Endothelial cell of umbilical vein (primary cell): ENCODE measurements around the gene YBX3. TPM values are rescaled to one million over a fixed set of nuclear protein-coding genes. Genes with fewer than 3 reads are reported as not detected.

Source experiments
- BruUV-seq: library from RNA; stranded (reverse); fragments of 400-500 nt; replicated peaks from 2 replicates; lab custom pipeline; 2021; lab: Mats Ljungman, UMichigan
- CTCF ChIA-PET: fragments of 300-600, 350-600 bp; sonication (Branson Sonifier 250); formaldehyde crosslinking; loops from one replicate; lab custom pipeline; 2021; ENCODE audit warnings: antibody characterized with exemption, inconsistent platforms; lab: Charles Lee
- POLR2A ChIA-PET: fragments of 300-600, 350-600 bp; sonication (Branson Sonifier 250); formaldehyde crosslinking; loops from one replicate; lab custom pipeline; 2021; ENCODE audit warnings: antibody characterized with exemption, inconsistent platforms; lab: Charles Lee
- DNase-seq: peaks from one replicate; pipeline ENCODE4 v3.0.0-alpha.2; 2011; ENCODE audit warnings: low read depth, low spot score
- FAIRE-seq: peaks from 2 replicates; lab custom pipeline; 2011; peaks lifted over from hg19 to GRCh38; lab: Jason Lieb, UNC
- H2AFZ ChIP-seq: 2 replicates; pipeline ENCODE4 v1.6.0; 2012; ENCODE audit warnings: low read depth, low read length, control low read depth, inconsistent platforms
- H3K27ac ChIP-seq: 2 replicates; pipeline ENCODE4 v1.5.1; 2011; ENCODE audit warnings: low read depth, mild to moderate bottlenecking, control low read depth, low read length, moderate library complexity; ENCODE audit not compliant: insufficient read depth
- H3K27me3 ChIP-seq, 2 experiments: 2 replicates each; pipeline versions ENCODE4 v1.6.0 to v1.6.1; 2011; ENCODE audit warnings: low read length in 2 of 2, mixed read lengths in 1 of 2; ENCODE audit not compliant: control insufficient read depth in 2 of 2, insufficient read depth in 2 of 2
- H3K36me3 ChIP-seq, 2 experiments: 2 replicates in 1 of 2; 3 replicates in 1 of 2; pipeline ENCODE4 v1.5.1; 2011; ENCODE audit warnings: low read length in 2 of 2, mild to moderate bottlenecking in 1 of 2, moderate library complexity in 1 of 2; ENCODE audit not compliant: control insufficient read depth in 2 of 2, insufficient read depth in 2 of 2; ENCODE audit errors: extremely low read depth in 1 of 2
- H3K4me1 ChIP-seq: 3 replicates; pipeline ENCODE4 v1.5.1; 2011; ENCODE audit warnings: mild to moderate bottlenecking, low read length; ENCODE audit not compliant: control insufficient read depth, insufficient read depth; ENCODE audit errors: extremely low read depth
- H3K4me2 ChIP-seq: 2 replicates; pipeline ENCODE4 v1.6.1; 2011; ENCODE audit warnings: low read length, control low read depth, mixed read lengths; ENCODE audit not compliant: insufficient read depth
- H3K4me3 ChIP-seq, 3 experiments: fragments of 200-600 bp in 1 of 3; sonication (generic), shearing (Covaris generic) in 1 of 3; replicated peaks in 1 of 3; 2 replicates each; pipeline ENCODE4 v1.5.1; 2011 to 2016; ENCODE audit warnings: control low read depth in 3 of 3, low read length in 3 of 3, mild to moderate bottlenecking in 2 of 3, inconsistent platforms in 1 of 3, low read depth in 1 of 3, moderate library complexity in 1 of 3; ENCODE audit not compliant: insufficient read depth in 1 of 3
- H3K79me2 ChIP-seq: 2 replicates; pipeline ENCODE4 v1.6.0; 2012; ENCODE audit warnings: low read length, inconsistent platforms; ENCODE audit not compliant: control insufficient read depth, insufficient read depth
- H3K9ac ChIP-seq: replicated peaks from 2 replicates; pipeline ENCODE3; 2011; ENCODE audit warnings: low read length, control low read depth; ENCODE audit not compliant: insufficient read depth; ENCODE audit errors: extremely low read depth
- H3K9me1 ChIP-seq: replicated peaks from 3 replicates; pipeline ENCODE4 v1.6.0; 2011; ENCODE audit warnings: mild to moderate bottlenecking, low read length; ENCODE audit not compliant: control insufficient read depth, insufficient read depth; ENCODE audit errors: extremely low read depth
- H3K9me3 ChIP-seq: replicated peaks from 2 replicates; pipeline ENCODE4 v1.5.1; 2012; ENCODE audit warnings: low read length, inconsistent platforms; ENCODE audit not compliant: control insufficient read depth, insufficient read depth
- H4K20me1 ChIP-seq: replicated peaks from 2 replicates; pipeline ENCODE3; 2011; ENCODE audit warnings: mild to moderate bottlenecking, low read length; ENCODE audit not compliant: control insufficient read depth, insufficient read depth; ENCODE audit errors: extremely low read depth
- FOS ChIP-seq: IDR thresholded peaks from 2 replicates; pipeline ENCODE4 v1.6.1; 2011; ENCODE audit warnings: mild to moderate bottlenecking, low read length, moderate library complexity, borderline replicate concordance; ENCODE audit not compliant: insufficient read depth
- GATA2 ChIP-seq: IDR thresholded peaks from 2 replicates; pipeline ENCODE4 v1.7.0; 2011; ENCODE audit warnings: low read depth, mild to moderate bottlenecking, moderate library complexity, mixed read lengths, low read length; ENCODE audit not compliant: insufficient read length, insufficient read depth
- JUN ChIP-seq: IDR thresholded peaks from 2 replicates; pipeline ENCODE4 v1.6.1; 2011; ENCODE audit warnings: borderline replicate concordance, low read depth; ENCODE audit not compliant: insufficient read length, insufficient read depth
- MAX ChIP-seq: IDR thresholded peaks from 2 replicates; pipeline ENCODE4 v1.6.1; 2011; ENCODE audit not compliant: insufficient read depth, insufficient read length
- MYC ChIP-seq: IDR thresholded peaks from one replicate; pipeline ENCODE4 v1.6.1; 2011; ENCODE audit warnings: mild to moderate bottlenecking, low read depth, low read length
- POLR2AphosphoS5 ChIP-seq: IDR thresholded peaks from 2 replicates; pipeline ENCODE4 v1.6.1; 2012; ENCODE audit warnings: low read depth, mild to moderate bottlenecking, control low read depth, low read length, moderate library complexity; ENCODE audit not compliant: insufficient read depth
- dilution Hi-C: fragments of 300-500 bp; cut with MboI; formaldehyde crosslinking; loops from one replicate; pipeline ENCODE4 v1.15.0; 2019; ENCODE audit warnings: low sequenced_read_pairs; ENCODE audit not compliant: extremely low pct_ligation_motif_present
- intact Hi-C: fragments of 100-400 bp; cut with micrococcal nuclease; formaldehyde crosslinking; loops from one replicate; pipeline ENCODE4 v1.10.0; 2022
- polyA plus RNA-seq, 4 experiments: library from polyadenylated mRNA; depleted of rRNA in 3 of 4; stranded (reverse) in 3 of 4; unstranded in 1 of 4; fragments of >200 nt; gene quantifications; 2 replicates each; pipeline versions ENCODE4 v1.2.1 to v1.2.3, GENCODE V29; 2011 to 2012; ENCODE audit warnings: missing spikeins in 1 of 4
- total RNA-seq: library from RNA; stranded (reverse); gene quantifications from 2 replicates; pipeline ENCODE4 v1.2.3, GENCODE V29; 2021
- TF ChIP-seq, protein P1 (sequence below), 2 donors: IDR thresholded peaks; 1 replicate in 1 of 2; 2 replicates in 1 of 2; pipeline ENCODE4 v1.5.1; 2011; ENCODE audit warnings: low read length in 2 of 2, mild to moderate bottlenecking in 2 of 2, moderate library complexity in 2 of 2, control low read depth in 1 of 2, inconsistent platforms in 1 of 2, low read depth in 1 of 2; ENCODE audit not compliant: insufficient read depth in 1 of 2; ENCODE audit errors: extremely low read depth in 1 of 2

Gene YBX3
- total and polyA plus RNA-seq, 2 donors (not counting 3 experiments of a cell fraction or from before 2014, with no cell fraction given) = 137 to 441 TPM

DNA sequence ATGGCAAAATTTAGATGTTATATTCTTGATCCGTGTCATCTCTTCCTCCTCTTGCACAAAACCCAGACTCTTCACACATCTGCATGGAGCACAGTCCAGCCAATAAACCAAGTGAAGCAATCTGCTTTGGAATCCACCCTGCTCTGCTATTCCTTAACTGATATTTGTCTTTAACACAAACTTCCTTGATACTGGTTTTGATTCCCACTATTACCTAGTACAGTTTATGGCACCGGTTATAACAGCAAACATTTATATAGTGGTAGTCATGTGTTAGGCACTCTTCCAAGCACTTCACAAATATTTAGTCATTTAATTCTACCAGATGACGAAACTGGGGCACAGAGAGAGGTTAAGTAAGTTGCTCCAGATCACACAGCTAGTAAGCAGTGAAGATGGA, 61.8 kb downstream of the YBX3 start:
- POLR2A ChIA-PET = no interaction called here
- BruUV-seq = no TSS peak
- no peak overlapping the region for H3K9ac ChIP-seq
- H3K4me1 ChIP-seq = no peaks in the 10 kb centered on the region
- no peak for DNase-seq
- H2AFZ ChIP-seq = no peak overlapping the region
- no peak overlapping the region for H3K27ac ChIP-seq
- TF ChIP-seq, protein P1, sequence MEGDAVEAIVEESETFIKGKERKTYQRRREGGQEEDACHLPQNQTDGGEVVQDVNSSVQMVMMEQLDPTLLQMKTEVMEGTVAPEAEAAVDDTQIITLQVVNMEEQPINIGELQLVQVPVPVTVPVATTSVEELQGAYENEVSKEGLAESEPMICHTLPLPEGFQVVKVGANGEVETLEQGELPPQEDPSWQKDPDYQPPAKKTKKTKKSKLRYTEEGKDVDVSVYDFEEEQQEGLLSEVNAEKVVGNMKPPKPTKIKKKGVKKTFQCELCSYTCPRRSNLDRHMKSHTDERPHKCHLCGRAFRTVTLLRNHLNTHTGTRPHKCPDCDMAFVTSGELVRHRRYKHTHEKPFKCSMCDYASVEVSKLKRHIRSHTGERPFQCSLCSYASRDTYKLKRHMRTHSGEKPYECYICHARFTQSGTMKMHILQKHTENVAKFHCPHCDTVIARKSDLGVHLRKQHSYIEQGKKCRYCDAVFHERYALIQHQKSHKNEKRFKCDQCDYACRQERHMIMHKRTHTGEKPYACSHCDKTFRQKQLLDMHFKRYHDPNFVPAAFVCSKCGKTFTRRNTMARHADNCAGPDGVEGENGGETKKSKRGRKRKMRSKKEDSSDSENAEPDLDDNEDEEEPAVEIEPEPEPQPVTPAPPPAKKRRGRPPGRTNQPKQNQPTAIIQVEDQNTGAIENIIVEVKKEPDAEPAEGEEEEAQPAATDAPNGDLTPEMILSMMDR (IDR thresholded peaks at IDR 0.05; ENCODE audit: extremely low read depth in 1 of 2, insufficient read depth in 1 of 2, low read depth in 1 of 2, low read length in 2 of 2) = no peak
- TF ChIP-seq GATA2 = no peak
- TF ChIP-seq POLR2AphosphoS5 = no peak
- no peak for TF ChIP-seq FOS
- TF ChIP-seq MAX = no peak
- no peak for TF ChIP-seq MYC
- TF ChIP-seq JUN = no peak
- H3K4me3 ChIP-seq = no peak overlapping the region
- no peaks in the 10 kb centered on the region for H3K36me3 ChIP-seq
- no peaks in the 10 kb centered on the region for H4K20me1 ChIP-seq
- H3K79me2 ChIP-seq = peaks cover 56% of the 10 kb centered on the region
- no peak overlapping the region for H3K4me2 ChIP-seq
- H3K9me1 ChIP-seq = no peaks in the 10 kb centered on the region
- intact Hi-C loops (no loop called here), dilution Hi-C loops (no loop called here)
- CTCF ChIA-PET = no interaction called here
- H3K9me3 ChIP-seq = no peaks in the 10 kb centered on the region
- no peak for FAIRE-seq
- no peaks in the 10 kb centered on the region for H3K27me3 ChIP-seq
